M059J (cell line): ENCODE measurements around the gene CD300H. TPM values are rescaled to one million over a fixed set of nuclear protein-coding genes. Genes with fewer than 3 reads are reported as not detected.
A peak's percentile ranks its signal among the peaks of the same experiment; 100 is the strongest.
"Not testable (repeated sequence)": the region's sequence is repeated elsewhere in the genome, so short reads cannot be mapped to it uniquely, and the experiment has no call there.

Experiments
- DNase-seq: peaks from one replicate; pipeline ENCODE4 v3.0.0-alpha.2; 2012; ENCODE audit warnings: low read depth
- total RNA-seq: library from RNA; depleted of rRNA; stranded (reverse); fragments of >200 nt; shearing (Covaris generic); gene quantifications from 2 replicates; pipeline ENCODE4 v1.2.3, GENCODE V29; 2014

The CD300H gene
- total RNA-seq, 1 experiment from 2014 or later: not detected

- no peak for DNase-seq
Observed at GRCh38 chr17:74527081-74527480, 40.2 kb downstream of the CD300H start.

GRCh38 chr17:74526681-74527080 is 40.6 kb downstream of the CD300H start:
- no peak for DNase-seq

DNA sequence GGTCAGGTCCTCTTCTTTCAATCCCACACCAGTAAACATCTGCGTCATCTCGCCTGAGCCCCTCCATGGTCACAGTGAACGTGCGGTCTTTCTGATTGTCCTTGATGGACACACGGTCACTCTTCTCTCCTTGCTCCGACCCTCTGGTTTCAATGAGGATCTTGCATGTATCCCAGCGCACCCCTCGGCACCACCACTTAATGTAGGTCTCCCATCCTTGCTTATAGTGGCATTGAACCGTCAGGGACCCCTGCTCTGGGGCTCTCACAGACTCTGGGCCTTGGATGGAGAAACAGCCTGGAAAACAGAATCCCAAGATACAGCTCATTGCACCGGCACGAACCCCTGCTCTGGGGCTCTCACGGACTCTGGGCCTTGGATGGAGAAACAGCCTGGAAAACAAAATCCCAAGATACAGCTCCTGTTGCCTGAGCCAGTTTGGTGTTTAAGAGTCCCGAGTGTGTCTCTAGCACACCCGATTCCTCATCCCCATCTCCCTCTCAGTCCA is 41.5 kb downstream of the CD300H start:
- no peak for DNase-seq

- no peak for DNase-seq
Observed at GRCh38 chr17:74525465-74525725, 41.9 kb downstream of the CD300H start.

- DNase-seq: no peak
Observed at GRCh38 chr17:74524653-74525464, 42.5 kb downstream of the CD300H start.

GRCh38 chr17:74523308-74523707 is 44.0 kb downstream of the CD300H start:
- no peak for DNase-seq

GRCh38 chr17:74522381-74523105 is 44.8 kb downstream of the CD300H start:
- DNase-seq: no peak

DNA sequence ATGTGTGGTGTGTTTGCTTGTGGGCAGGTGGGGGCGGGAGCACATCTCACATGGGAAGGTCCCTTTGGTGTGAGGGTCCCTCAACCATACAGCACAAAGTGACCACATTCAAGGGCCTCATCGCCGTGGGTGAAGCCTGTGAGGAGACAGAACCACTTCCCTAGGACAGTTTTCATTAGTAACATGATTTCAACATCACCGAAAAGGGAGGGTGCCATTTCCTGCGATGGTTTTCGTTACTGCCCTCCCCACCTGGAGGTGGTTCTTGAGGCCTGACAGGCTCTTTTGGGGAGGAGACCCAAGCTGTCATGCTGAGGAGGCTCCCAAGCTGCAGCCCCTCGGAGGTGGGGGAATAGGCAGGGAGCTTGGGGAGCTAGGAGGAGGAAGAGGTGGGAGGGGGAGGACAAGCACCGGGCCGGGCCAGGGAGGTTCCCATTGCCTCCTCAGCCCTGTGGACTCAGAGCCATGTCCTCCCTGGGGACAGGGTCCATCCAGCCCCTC is 45.6 kb downstream of the CD300H start:
- DNase-seq: no peak

- peak; percentile 54 for DNase-seq
Observed at GRCh38 chr17:74520790-74521480, 46.4 kb downstream of the CD300H start.

GRCh38 chr17:74520016-74520434 is 47.3 kb downstream of the CD300H start:
- no peak for DNase-seq

DNA sequence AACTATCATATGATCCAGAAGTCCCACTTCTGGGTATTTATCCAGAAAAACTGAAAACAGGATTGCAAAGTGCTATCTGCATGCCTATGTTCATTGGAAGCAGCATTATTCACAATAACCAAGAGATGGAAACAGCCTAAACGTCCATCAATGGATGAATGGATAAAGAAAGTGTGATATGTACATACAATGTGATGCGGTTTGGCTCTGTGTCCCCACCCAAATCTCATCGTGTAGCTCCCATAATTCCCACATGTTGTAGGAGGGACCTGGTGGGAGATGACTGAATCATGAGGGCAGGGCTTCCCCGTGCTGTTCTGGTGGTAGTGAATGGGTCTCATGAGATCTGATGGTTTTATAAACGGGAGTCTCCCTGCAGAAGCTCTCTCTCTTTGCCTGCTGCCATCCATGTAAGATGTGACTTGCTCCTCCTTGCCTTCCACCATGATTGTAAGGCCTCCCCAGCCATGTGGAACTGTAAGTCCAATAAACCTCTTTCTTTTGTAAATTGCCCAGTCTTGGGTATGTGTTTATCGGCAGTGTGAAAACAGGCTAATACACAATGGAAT is 48.8 kb downstream of the CD300H start:
- not testable (repeated sequence) for DNase-seq

DNA sequence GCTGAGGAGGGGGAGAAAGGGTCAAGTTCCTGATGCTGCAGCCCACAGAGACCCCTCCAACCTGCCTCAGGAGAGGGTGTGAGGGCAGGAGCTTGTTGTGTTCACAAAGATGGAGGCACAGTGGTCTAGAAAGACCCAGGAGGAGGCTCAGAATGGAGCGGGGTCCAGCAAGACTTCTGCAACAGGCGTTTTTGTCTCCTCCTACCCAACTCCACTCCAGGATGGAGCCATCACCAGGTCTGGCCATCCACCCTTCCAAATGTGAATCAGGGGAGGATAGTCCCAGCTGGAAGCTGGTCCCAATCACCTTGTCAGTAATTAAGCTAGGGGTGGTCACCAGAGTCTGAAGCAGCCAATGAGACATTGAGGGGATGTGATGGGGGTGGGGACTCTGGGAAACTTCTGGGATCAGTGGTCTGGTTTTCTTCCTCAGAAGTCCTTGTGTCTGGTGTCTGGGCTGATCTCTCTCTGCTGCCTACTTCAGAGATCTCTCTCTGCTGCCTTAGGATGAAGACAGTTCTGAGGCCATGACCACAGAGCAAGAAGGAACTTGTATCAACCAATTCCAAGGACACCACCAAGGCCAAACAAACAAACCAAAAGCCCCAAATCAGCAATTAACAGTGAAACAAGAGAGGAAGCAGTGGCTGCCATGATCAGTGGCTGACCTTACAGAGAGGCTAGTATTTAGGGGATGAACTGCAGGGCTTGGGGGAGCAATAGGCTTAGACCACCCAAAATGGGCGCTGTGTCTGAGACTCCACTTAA is 50.6 kb downstream of the CD300H start:
- DNase-seq: no peak

DNA sequence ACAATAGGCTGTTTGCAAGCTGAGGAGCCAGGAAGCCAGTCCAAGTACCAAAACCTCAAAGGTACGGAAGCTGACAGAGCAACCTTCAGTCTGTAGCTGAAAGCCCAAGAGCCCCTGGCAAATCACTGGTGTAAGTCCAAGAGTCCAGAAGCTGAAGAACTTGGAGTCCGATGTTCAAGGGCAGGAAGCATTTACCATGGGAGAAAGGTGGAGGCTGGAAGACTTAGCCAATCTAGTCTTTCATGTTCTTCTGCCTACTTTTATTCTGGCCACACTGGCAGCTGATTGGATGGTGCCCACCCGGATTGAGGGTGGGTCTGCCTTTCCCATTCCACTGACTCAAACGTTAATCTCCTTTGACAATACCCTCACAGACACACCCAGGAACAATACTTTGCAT is 51.4 kb downstream of the CD300H start:
- no peak for DNase-seq

GRCh38 chr17:74514632-74515334 is 52.5 kb downstream of the CD300H start:
- DNase-seq: no peak

- peak; percentile 57 for DNase-seq
Observed at GRCh38 chr17:74513987-74514631, 53.2 kb downstream of the CD300H start.

DNA sequence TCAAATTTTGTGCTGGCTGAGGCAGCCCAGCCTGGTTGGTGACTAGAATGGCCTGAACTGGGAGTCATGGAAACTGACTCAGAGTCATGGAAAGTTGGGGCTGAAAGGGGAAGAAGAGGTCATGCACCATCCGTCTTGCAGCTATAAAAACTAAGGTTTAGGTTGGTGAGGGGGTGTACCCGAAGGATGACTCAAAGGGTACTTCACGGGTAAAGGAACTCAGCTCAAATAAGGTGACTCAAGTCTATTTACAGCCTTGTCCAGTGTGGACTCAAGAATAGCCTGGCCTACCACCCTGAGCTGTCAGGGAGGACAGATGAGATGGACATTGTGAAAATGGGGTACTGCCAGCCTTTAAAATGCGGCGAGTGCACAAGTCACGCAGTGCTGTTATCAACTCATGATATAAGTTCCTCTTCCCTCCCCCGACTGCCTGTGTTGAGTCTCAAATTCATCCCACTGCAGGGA is 54.7 kb downstream of the CD300H start:
- DNase-seq: peak; percentile 97

GRCh38 chr17:74512036-74512435 is 55.3 kb downstream of the CD300H start:
- peak; percentile 92 for DNase-seq
